ENCODE data around the gene SBF1. TPM values are rescaled to one million over a fixed set of nuclear protein-coding genes. Genes with fewer than 3 reads are reported as not detected.

Gene SBF1
- total and polyA plus RNA-seq, 4 donors: 30.1 to 76.9 (median 34.2) TPM

DNA sequence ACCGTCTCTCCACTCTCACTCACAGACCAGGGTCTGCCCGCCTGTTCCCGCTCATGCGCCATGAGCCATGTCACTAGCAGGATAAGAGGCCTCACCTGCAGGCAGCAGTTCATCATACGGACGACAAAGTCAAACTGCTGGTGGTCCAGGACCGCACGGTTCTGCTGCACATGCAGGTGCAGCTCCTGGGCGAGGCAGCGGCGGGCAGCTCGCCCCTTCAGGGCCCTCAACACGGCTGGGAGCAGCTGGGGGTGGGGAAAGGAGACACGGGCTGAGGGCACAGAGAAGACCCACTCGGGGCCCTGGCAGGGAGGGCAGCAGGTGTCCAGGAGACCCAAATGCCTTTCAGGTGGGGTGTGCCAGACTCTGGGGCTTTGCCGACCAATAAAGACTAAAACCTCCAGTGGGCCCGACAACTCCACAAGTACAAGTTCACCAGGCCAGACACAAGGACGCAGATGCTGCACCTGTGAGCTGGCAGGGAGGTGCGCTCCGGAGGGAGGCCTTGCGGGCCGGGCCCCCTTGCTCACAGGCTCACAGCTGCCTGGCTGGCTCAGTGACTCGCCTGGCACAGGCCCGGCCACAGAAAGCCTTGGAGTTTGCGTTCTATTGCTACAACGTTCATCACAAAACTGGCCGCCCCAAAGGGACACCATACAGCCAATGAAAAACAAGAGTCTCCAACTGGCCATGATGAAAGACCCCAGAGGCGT lies 11.5 kb downstream of the SBF1 start:
- H3K9me3 ChIP-seq (ENCODE audit: control insufficient read depth in 4 of 4, insufficient read depth in 3 of 4, low read length in 3 of 4): no peaks in the 10 kb centered on the region
- TF ChIP-seq, protein P1, sequence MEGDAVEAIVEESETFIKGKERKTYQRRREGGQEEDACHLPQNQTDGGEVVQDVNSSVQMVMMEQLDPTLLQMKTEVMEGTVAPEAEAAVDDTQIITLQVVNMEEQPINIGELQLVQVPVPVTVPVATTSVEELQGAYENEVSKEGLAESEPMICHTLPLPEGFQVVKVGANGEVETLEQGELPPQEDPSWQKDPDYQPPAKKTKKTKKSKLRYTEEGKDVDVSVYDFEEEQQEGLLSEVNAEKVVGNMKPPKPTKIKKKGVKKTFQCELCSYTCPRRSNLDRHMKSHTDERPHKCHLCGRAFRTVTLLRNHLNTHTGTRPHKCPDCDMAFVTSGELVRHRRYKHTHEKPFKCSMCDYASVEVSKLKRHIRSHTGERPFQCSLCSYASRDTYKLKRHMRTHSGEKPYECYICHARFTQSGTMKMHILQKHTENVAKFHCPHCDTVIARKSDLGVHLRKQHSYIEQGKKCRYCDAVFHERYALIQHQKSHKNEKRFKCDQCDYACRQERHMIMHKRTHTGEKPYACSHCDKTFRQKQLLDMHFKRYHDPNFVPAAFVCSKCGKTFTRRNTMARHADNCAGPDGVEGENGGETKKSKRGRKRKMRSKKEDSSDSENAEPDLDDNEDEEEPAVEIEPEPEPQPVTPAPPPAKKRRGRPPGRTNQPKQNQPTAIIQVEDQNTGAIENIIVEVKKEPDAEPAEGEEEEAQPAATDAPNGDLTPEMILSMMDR (IDR thresholded peaks at IDR 0.05; ENCODE audit: control extremely low read depth, extremely low read depth): no peak
- H3K9ac ChIP-seq (ENCODE audit: insufficient read depth in 1 of 2, low read length in 2 of 2): no peak overlapping the region
- no peak overlapping the region for H3K4me3 ChIP-seq
- 94 to 95% methylated on average over 26 to 28 of the region's 28 CpGs for WGBS, 2 donors
- H3K36me3 ChIP-seq (ENCODE audit: control insufficient read depth in 4 of 4, insufficient read depth in 4 of 4, low read length in 4 of 4): peaks cover 22 to 96% (median 41%) of the 10 kb centered on the region in 4 donors
- no peak overlapping the region for H3K27ac ChIP-seq (ENCODE audit: low read depth in 1 of 2, low read length in 1 of 2)
- peaks cover 0 to 8% (median 0%) of the 10 kb centered on the region in 5 donors for H3K4me1 ChIP-seq (ENCODE audit: control insufficient read depth in 5 of 5, insufficient read depth in 5 of 5, low read length in 5 of 5)
- DNase-seq (no peak), ATAC-seq (ENCODE audit: insufficient read depth, low FRiP score) (no peak)
- no peaks in the 10 kb centered on the region for H3K27me3 ChIP-seq (ENCODE audit: control insufficient read depth in 3 of 3, insufficient read depth in 3 of 3, low read length in 2 of 3)

DNA sequence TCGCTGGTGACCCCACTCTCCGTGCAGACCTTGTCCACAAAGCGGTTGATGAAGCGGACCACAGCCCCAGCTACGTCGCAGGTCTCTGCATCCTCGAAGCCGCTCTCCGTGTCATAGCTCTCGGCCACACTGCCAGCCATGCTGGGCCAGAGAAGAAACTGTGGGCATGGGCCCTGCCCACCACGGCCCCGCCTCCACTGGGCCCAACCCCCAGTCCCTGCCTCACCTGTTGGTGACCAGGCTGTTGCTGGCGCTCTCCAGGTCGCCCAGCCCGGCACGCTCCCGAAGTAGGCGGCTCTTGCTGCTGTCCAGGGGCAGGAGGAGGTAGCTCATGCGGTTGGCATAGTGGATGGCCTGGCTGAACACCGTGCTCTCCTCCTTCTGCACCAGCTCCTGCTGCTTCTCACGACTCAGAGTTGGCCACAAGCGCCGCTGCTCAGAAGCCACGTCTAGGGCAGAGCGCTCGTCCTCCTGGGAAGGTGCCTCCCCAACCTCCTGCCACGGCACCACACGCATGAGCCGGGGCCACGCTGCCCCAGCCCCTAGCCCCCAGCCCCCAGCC lies 12.8 kb downstream of the SBF1 start:
- WGBS, 2 donors: 96 to 98% methylated on average over 30 of the region's 30 CpGs
- Histone ChIP-seq H3K9ac (ENCODE audit: insufficient read depth in 1 of 2, low read length in 2 of 2) (no peak overlapping the region), H3K36me3 (ENCODE audit: control insufficient read depth in 4 of 4, insufficient read depth in 4 of 4, low read length in 4 of 4) (peaks cover 20 to 97% (median 43%) of the 10 kb centered on the region in 4 donors), H3K27ac (ENCODE audit: low read depth in 1 of 2, low read length in 1 of 2) (no peak overlapping the region), H3K27me3 (ENCODE audit: control insufficient read depth in 3 of 3, insufficient read depth in 3 of 3, low read length in 2 of 3) (no peaks in the 10 kb centered on the region), H3K4me1 (ENCODE audit: control insufficient read depth in 5 of 5, insufficient read depth in 5 of 5, low read length in 5 of 5) (peaks cover 0 to 8% (median 0%) of the 10 kb centered on the region in 5 donors), H3K4me3 (no peak overlapping the region), H3K9me3 (ENCODE audit: control insufficient read depth in 4 of 4, insufficient read depth in 3 of 4, low read length in 3 of 4) (no peaks in the 10 kb centered on the region)
- TF ChIP-seq, protein P1 (IDR thresholded peaks at IDR 0.05; ENCODE audit: control extremely low read depth, extremely low read depth): no peak
- ATAC-seq (ENCODE audit: insufficient read depth, low FRiP score) (no peak), DNase-seq (no peak)

DNA sequence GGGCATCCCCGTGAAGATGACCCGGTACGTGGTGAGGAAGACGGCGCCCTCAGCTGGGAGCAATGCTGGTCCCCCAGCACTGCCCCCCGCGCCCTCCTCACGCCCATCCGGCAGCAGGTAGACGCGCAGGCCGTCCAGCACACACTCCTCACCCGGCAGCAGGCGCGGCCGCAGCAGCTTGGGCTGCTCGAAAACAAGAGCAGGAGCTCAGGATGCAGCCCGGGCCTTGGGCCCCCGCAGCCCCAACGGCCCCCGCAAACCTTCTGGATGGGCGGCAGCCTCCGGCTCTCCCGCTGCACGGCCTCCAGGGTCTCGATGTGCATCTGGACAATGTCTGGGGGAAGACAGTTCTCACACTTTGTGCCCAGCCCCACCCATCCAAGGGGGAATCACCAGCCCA lies 13.3 kb downstream of the SBF1 start:
- Histone ChIP-seq H3K4me3 (no peak overlapping the region), H3K27me3 (ENCODE audit: control insufficient read depth in 3 of 3, insufficient read depth in 3 of 3, low read length in 2 of 3) (no peaks in the 10 kb centered on the region), H3K36me3 (ENCODE audit: control insufficient read depth in 4 of 4, insufficient read depth in 4 of 4, low read length in 4 of 4) (peaks cover 15 to 97% (median 43%) of the 10 kb centered on the region in 4 donors), H3K9me3 (ENCODE audit: control insufficient read depth in 4 of 4, insufficient read depth in 3 of 4, low read length in 3 of 4) (no peaks in the 10 kb centered on the region), H3K27ac (ENCODE audit: low read depth in 1 of 2, low read length in 1 of 2) (no peak overlapping the region), H3K4me1 (ENCODE audit: control insufficient read depth in 5 of 5, insufficient read depth in 5 of 5, low read length in 5 of 5) (peaks cover 0 to 8% (median 0%) of the 10 kb centered on the region in 5 donors), H3K9ac (ENCODE audit: insufficient read depth in 1 of 2, low read length in 2 of 2) (no peak overlapping the region)
- DNase-seq (no peak), ATAC-seq (ENCODE audit: insufficient read depth, low FRiP score) (no peak)
- TF ChIP-seq, protein P1 (IDR thresholded peaks at IDR 0.05; ENCODE audit: control extremely low read depth, extremely low read depth): no peak
- 96 to 97% methylated on average over 26 of the region's 26 CpGs for WGBS, 2 donors
